ENCODE measurements around the gene EXOC6B. TPM values are rescaled to one million over a fixed set of nuclear protein-coding genes. Genes with fewer than 3 reads are reported as not detected.

The EXOC6B gene
- total RNA-seq (2021) (30.2 and 34.3 TPM in 2 replicates), Bru-seq, nascent RNA (percentile 78 among the genes with signal in this experiment), BruChase-seq, experiment 1, labeled RNA remaining after a 2-hour chase (percentile 71 among the genes with signal in this experiment), BruChase-seq, experiment 2, labeled RNA remaining after a 6-hour chase (percentile 61 among the genes with signal in this experiment)
- long read RNA-seq, full-length matches to known transcripts: 5 of 15 reads
- long read RNA-seq, partial matches to known transcripts: 3 of 15 reads
- long read RNA-seq, other reads (novel, unspliced or antisense): 7 of 15 reads

DNA sequence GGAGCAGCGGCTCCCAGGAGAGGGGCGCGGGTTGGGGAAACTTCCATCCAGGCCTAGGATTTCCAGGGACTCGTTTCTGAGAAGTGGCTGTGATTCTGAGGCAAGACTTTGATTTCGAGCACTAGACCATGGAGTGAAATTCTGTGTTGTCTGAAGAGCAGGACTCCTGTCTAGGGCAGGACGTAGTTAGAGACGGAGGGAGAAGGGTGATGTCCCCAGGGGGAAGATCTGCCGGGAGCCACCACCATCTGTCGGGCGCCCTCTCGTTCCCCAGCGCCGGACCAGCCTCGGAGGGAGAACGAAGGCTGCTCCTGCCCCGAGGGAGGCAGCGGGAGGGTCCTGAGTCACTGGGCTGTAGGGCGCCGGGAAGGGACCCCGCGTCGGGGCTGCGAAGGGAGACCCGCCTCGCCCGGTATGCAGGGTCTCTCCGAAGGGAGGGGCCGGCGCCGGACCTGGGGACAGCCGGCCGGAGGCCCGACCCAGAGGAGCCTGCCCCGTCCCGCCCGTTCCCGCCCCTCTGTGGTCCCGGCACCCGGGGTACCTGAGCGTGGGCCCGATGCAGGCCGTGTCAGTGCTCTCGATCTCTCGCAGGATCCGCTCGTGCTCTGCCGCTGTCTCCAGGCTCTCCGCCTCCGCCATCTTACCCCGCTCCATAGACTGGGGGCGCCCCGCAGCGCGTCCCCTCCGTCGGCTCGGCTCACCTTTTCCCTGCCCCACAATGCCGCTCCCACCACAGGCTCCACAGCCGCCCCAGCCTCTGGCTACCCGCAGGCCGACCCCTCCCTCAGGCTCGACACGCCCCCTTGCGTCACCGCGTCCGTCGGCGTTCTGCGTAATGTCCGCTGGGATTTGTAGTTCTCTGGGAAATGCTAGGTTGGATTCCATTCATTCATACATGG is at the start of gene EXOC6B:
Gene EXOC6B (minus strand): TSS at position 777 of the 899 bp plus-strand sequence.
- Histone ChIP-seq H2AFZ (peak within 1 kb of the TSS; percentile 87), H3K4me1 (replicated peaks; ENCODE audit: insufficient read depth) (peaks cover 59% of the 10 kb centered on the region), H3K79me2 (ENCODE audit: low read depth) (peaks cover 36% of the 10 kb centered on the region), H3K9me2 (ENCODE audit: insufficient read depth) (peaks cover 3% of the 10 kb centered on the region; the same call in 1 of the 2 replicates), H4K20me1 (ENCODE audit: insufficient read depth) (no peaks in the 10 kb centered on the region), H3K9me3 (ENCODE audit: insufficient read depth, low read depth) (peaks cover 5% of the 10 kb centered on the region; the same call in 1 of the 2 replicates), H3K27me3 (ENCODE audit: insufficient read depth, low read depth) (no peaks in the 10 kb centered on the region), H3K4me3 (peak within 1 kb of the TSS; percentile 76), H3K27ac (peak within 1 kb of the TSS; percentile 6; the same call in 1 of the 2 replicates), H3K36me3 (ENCODE audit: low read depth) (peaks cover 8% of the 10 kb centered on the region; the same call in 1 of the 2 replicates), H3F3A (ENCODE audit: insufficient read depth, low read depth) (peaks cover 23% of the 10 kb centered on the region), H3K4me2 (peak within 1 kb of the TSS; percentile 88)
- TF ChIP-seq, protein P1, sequence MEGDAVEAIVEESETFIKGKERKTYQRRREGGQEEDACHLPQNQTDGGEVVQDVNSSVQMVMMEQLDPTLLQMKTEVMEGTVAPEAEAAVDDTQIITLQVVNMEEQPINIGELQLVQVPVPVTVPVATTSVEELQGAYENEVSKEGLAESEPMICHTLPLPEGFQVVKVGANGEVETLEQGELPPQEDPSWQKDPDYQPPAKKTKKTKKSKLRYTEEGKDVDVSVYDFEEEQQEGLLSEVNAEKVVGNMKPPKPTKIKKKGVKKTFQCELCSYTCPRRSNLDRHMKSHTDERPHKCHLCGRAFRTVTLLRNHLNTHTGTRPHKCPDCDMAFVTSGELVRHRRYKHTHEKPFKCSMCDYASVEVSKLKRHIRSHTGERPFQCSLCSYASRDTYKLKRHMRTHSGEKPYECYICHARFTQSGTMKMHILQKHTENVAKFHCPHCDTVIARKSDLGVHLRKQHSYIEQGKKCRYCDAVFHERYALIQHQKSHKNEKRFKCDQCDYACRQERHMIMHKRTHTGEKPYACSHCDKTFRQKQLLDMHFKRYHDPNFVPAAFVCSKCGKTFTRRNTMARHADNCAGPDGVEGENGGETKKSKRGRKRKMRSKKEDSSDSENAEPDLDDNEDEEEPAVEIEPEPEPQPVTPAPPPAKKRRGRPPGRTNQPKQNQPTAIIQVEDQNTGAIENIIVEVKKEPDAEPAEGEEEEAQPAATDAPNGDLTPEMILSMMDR (conservative IDR thresholded peaks at IDR 0.05): peak; percentile 38; the same call in 1 of the 2 replicates
- TF ChIP-seq EZH2 (IDR thresholded peaks at IDR 0.05; ENCODE audit: low read depth): no peak
- ChIA-PET CTCF (no interaction called here), POLR2A (ENCODE audit: unreplicated experiment) (interaction anchor here (0.7 kb wide), 1 partner anchor 1758 kb away, joined by 3 read pairs; no protein-coding TSS in a partner anchor)
- intact Hi-C loops (cut with micrococcal nuclease; ENCODE audit: unreplicated experiment): no loop called here
- no TSS peak for BruUV-seq (replicated peaks)
- DNase-seq: peak; percentile 83 to 93

DNA sequence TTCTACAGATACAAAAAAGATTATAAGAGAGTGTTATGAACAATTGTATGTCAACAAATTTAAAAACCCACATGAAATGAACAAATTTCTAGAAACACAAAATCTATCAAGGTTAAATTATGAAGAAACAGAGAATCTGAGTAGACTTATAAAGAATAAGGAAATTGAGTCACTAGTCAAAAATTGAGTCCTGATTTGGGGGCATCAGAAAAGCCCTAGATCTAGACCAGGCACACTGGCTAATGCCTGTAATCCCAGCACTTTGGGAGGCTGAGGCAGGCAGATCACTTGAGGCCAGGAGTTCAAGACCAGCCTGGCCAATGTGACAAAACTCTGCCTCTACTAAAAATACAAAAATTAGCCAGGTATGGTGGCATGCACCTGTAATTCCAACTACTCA is 46.0 kb upstream of the EXOC6B start:
- H3K4me1 ChIP-seq (replicated peaks; ENCODE audit: insufficient read depth): no peaks in the 10 kb centered on the region
- no TSS peak for BruUV-seq (replicated peaks)
- no peaks in the 10 kb centered on the region for H4K20me1 ChIP-seq (ENCODE audit: insufficient read depth)
- DNase-seq: no peak
- ChIA-PET POLR2A (ENCODE audit: unreplicated experiment) (interaction anchor here (0.7 kb wide), 1 partner anchor 215 kb away, joined by 7 read pairs; no protein-coding TSS in a partner anchor), CTCF (no interaction called here)
- TF ChIP-seq EZH2 (IDR thresholded peaks at IDR 0.05; ENCODE audit: low read depth): no peak
- TF ChIP-seq, protein P1 (conservative IDR thresholded peaks at IDR 0.05): no peak
- intact Hi-C loops (cut with micrococcal nuclease; ENCODE audit: unreplicated experiment): no loop called here
- H3K27me3 ChIP-seq (ENCODE audit: insufficient read depth, low read depth): peaks cover 10% of the 10 kb centered on the region; the same call in 1 of the 2 replicates
- H3F3A ChIP-seq (ENCODE audit: insufficient read depth, low read depth): no peaks in the 10 kb centered on the region
- no peaks in the 10 kb centered on the region for H3K9me2 ChIP-seq (ENCODE audit: insufficient read depth)
- no peak overlapping the region for H3K4me2 ChIP-seq
- no peaks in the 10 kb centered on the region for H3K36me3 ChIP-seq (ENCODE audit: low read depth)
- H3K4me3 ChIP-seq: no peak overlapping the region
- H2AFZ ChIP-seq: no peak overlapping the region
- H3K27ac ChIP-seq: no peak overlapping the region
- H3K9me3 ChIP-seq (ENCODE audit: insufficient read depth, low read depth): no peaks in the 10 kb centered on the region
- H3K79me2 ChIP-seq (ENCODE audit: low read depth): no peaks in the 10 kb centered on the region

DNA sequence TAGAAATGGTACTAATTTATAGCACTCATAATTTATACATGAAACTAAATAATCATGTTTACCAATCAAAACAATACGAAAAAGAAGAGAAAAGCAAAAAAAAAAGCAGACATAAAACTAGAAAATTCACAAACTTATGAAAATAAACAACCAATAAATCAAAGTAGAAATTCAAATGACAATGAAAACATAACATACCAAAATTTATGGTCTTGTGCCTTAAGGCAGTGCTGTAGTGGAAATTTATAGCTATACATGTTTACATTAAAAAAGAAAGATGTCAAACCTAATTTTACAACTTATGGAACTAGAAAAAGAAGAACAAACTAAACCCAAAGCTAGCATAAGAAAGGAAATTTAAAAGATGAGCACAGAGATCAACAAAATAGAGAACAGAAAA is 45.2 kb upstream of the EXOC6B start:
- no TSS peak for BruUV-seq (replicated peaks)
- Histone ChIP-seq H3K9me3 (ENCODE audit: insufficient read depth, low read depth) (no peaks in the 10 kb centered on the region), H3K79me2 (ENCODE audit: low read depth) (no peaks in the 10 kb centered on the region), H3F3A (ENCODE audit: insufficient read depth, low read depth) (no peaks in the 10 kb centered on the region), H3K9me2 (ENCODE audit: insufficient read depth) (no peaks in the 10 kb centered on the region), H4K20me1 (ENCODE audit: insufficient read depth) (no peaks in the 10 kb centered on the region), H3K27me3 (ENCODE audit: insufficient read depth, low read depth) (0 out of 2 replicates have a peak, but pooled peaks cover 7% of the 10 kb centered on the region), H3K4me1 (replicated peaks; ENCODE audit: insufficient read depth) (no peaks in the 10 kb centered on the region), H3K27ac (no peak overlapping the region), H3K4me3 (no peak overlapping the region), H3K4me2 (no peak overlapping the region), H2AFZ (no peak overlapping the region), H3K36me3 (ENCODE audit: low read depth) (no peaks in the 10 kb centered on the region)
- ChIA-PET POLR2A (ENCODE audit: unreplicated experiment) (interaction anchor here (0.7 kb wide), 2 partner anchors 38 to 214 kb away, joined by 4 to 7 read pairs; no protein-coding TSS in a partner anchor), CTCF (no interaction called here)
- TF ChIP-seq, protein P1 (conservative IDR thresholded peaks at IDR 0.05): no peak
- no peak for TF ChIP-seq EZH2 (IDR thresholded peaks at IDR 0.05; ENCODE audit: low read depth)
- intact Hi-C loops (cut with micrococcal nuclease; ENCODE audit: unreplicated experiment): no loop called here
- no peak for DNase-seq
